Measurements from ENCODE around the gene DICER1.
"Not testable (repeated sequence)": the region's sequence is repeated elsewhere in the genome, so short reads cannot be mapped to it uniquely, and the experiment has no call there.

The DICER1 gene

DNA sequence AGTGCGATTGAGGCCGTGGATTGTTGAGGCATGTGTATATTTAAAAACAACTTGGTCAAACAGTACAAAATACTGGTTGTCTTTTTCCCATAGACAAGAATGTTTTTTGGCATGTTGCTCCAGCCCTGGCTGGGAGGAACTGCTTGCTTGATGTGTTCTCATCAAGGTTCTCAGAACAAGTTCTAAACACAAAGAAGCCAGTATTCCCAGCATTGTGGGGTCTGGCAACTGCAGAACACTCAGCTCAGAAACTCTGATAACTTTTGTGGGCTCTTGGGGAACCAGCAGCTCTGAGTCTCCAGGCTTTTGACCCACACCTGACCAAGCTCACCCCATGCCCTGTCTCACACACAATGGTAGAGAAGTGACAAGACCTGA, 27.1 kb upstream of the DICER1 start:
- DNase-seq (ENCODE audit: low spot score): no peak

DNA sequence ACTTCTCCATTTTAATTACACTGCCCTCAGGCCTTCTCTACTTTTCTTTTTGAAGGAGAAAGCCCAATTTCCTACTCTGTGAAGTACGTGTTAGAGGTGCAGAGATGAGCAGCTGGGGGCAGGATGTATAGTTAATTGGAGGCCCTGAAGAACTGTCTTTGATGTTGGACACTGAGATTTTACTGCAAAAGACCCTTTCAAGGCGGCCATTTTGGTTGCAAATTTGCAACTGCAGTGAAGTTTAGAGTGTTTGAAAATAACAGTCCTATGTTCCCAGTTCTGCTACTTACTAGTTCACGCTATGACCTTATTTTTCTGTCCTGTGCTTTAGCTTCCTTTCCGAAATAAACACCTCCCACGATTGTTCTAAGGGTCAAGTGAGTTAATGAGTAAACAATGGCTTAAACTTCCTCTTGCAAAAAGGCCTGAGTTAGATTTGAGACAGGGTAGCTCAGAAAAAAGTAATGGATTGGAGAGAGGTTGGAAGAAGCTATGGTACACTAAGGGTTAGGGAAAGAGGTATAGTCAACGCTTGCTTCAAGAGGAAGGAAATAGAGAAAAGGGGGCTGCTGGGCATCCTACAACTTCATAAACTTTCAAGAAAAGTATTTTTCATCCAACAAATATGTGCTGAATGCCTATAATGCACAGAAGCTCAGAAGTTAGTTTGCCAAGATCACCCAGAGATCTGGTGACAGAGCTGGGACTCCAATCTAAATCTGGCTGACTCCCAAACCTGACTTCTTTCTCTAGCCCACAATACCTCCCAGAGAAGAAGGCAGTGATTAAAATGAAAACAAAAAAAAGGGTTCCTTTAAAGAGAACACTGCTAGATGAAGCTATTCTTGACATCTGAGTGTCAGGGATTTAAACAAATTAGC, 26.4 kb upstream of the DICER1 start:
- DNase-seq (ENCODE audit: low spot score): no peak

DNA sequence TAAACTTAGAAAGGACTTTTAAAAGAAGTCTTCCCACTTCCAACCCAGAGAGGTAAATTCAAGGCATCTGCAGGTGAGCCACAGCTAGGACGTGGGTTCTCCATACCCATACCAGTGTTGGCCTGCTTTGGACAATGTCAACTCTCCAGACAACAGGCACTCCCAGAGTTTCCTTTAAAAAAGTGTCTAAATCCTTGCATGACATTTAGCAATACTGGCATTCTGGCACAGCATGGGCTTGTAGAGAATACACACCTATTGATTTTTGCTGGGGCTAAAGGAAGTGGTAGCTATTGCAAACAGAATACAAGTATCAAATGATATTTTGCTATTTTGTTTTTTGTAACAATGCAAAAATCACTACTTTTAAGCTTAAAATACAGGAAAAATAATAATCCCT, 25.8 kb upstream of the DICER1 start:
- DNase-seq (ENCODE audit: low spot score): no peak

DNA sequence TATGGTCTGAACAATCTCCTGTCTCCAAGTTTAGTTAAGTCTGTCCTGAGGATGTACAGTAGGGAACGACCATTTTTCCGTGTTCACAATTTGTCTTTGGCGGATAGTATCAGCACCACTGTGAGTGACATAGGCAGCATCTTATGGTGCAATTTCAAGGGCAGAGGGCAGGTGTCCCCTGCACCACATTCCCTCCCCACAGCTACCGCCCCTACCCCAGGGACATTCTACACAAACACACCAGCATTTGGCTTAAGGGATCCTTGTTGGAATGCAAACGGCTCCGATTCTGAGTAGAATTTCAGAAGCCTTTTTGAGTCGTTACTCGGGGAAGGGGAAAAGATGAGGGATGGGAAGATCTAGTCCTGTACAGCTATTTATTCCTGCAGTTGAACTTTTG, 25.1 kb upstream of the DICER1 start:
- no peak for DNase-seq (ENCODE audit: low spot score)

DNA sequence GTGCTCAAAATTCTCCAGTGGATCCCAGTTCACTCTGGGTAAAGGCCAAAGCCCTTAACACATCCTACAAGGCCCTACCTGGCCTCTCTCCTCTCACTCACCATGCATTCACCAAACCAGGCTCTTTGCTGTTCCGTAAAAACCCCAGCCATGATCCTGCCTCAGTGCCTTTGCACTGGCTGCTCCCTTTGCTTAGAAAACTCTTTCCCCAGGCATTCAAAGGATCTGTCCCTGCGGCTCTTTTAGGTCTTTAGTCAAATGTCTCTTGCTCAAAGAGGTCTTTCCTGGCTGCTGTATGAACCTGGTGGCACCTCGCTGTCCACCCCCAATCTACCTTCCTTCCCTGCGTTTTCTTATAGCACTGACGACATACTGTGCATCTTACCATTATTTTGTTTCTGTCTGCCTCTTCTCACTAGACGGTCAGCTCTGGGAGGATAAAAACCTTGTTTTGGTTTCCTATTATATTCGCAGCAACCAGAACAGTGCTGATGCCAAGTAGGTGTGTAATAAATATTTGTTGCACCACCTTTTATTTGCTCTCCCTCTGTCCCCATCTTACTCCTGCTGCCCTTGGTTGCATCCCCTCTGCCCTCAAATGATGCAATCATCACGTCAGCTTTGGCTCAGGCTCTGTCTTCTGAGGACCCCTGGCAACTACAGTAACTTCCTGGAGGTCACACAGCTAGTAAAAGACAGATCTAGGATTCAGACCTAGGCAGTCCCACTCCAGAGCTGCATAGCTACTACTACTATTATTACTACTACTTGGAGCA, 23.8 kb upstream of the DICER1 start:
- DNase-seq (ENCODE audit: low spot score): no peak

DNA sequence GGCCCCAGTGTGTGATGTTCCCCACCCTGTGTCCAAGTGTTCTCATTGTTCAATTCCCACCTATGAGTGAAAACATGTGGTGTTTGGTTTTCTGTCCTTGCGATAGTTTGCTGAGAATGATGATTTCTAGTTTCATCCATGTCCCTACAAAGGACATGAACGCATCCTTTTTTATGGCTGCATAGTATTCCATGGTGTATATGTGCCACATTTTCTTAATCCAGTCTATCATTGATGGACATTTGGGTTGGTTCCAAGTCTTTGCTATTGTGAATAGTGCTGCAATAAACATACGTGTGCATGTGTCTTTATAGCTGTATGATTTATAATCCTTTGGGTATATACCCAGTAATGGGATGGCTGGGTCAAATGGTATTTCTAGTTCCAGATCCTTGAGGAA, 18.3 kb upstream of the DICER1 start:
- DNase-seq (ENCODE audit: low spot score): not testable (repeated sequence)

DNA sequence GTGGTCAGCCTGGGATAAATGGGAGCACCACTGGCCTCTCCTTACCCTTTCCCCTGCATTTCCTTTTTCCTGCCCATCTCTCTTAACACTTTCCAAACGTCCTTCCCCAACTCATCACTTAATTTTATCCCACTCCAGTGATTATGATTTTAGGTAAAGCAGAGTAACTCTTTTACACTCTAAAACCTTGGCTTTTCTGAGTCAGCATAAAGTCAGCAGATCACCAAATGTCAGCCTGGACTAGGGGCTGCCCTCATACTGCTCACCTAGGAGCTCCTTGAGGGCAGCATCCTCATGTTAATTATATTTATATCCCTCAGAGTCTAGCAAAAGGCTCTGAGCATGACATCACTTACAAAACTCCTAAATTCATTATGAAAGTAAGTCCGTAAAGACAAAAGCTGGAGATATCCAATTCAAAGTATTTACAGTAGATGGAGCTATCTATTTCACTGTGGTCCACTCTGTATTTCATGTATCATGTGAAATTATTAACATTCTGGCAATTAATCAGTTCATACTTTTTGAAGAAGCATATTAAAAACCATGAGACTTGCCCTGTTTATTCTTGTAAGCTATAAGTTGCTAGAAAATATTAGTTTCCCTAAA, 17.0 kb upstream of the DICER1 start:
- no peak for DNase-seq (ENCODE audit: low spot score)

DNA sequence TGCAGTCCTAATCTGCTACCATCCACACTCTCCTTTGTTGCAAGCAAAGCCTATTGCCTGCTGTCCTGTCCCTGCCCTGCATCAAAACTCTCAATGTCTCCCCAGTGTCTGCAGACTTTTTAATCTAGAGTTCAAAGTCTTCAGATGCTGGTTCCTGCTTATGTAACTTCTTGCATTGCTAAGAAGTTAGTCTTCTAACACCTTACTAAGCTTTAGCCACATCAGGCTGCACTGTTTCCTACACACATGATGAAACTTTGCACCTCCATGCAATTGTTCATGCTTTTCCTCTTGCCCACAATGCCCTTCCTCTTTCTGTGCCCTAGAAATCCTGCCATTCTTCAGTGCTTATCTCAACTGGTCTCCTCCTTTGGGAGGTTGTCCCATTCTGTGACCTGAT, 16.2 kb upstream of the DICER1 start:
- no peak for DNase-seq (ENCODE audit: low spot score)

DNA sequence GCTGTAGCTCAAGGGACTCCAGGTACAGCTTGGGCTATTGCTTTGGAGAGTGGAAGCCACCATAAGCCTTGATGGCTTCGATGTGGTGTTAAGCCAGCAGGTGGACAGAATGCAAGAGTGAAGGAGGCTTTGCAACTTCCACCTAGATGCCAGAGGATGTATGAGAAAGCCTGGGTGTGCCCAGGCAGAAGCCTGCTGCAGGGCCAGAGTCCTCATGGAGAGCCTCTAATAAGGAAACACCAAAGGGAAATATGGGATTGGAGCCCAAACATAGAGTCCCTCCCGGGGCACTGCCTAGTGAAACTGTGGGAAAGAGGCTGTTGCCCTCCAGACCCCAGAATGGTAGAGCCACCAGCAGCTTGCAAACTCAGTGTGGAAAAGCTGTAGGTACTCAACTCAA, 9.8 kb upstream of the DICER1 start:
- DNase-seq (ENCODE audit: low spot score): no peak

DNA sequence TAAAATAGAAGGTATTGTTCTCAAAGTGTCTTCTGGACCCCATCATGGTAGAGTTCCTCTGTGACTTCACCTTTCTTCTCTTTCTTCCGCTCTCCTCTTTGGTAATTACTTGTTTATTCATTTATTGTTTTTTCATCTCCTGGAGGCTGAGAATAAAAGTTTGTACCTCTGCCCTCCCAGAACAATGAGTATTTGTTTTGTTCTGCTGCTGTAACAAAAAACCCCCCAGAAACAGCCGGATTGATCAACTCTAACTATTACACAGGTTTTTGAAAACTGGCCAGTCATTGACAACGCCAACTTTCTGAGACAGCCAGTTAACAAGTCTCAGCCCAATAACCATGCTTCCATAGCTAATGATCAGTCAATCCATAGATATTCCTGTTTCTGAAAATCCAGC, 8.2 kb upstream of the DICER1 start:
- no peak for DNase-seq (ENCODE audit: low spot score)

DNA sequence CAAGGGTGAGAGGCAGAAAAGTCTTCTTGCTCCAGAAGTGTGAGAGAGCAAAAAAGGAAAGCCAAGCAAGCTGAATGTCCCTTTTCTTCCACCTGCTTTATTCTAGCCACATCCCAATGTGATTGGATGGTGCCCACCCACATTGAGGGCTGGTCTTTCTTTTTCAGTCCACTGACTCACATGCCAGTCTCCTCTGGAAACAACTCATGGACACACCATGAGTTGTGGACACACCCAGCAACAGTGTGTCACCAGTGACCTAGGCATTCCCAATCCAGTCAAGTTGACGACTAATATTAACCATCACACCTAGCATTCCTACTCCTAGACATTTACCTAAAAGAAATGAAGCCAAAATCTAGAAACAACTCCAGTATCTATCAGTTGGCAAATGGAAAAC, 7.2 kb upstream of the DICER1 start:
- DNase-seq (ENCODE audit: low spot score): no peak

DNA sequence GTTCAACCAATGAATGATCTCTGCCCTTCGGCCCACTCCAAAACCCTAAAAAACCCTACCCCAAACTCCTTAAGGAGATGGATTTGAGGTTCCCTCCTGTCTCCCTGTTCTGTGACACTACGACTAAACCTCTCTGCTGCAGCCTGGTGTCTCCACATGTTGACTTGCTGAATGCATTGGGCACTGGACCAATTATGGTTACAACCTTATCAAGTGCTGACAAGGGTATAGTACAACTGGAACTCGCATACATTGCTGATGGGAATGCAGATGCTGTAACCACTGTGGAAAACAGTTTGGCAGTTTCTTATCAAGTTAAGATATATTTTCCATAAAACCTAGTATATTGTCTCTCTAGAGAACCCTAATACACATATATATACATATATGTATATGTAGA, 6.3 kb upstream of the DICER1 start:
- DNase-seq (ENCODE audit: low spot score): no peak

DNA sequence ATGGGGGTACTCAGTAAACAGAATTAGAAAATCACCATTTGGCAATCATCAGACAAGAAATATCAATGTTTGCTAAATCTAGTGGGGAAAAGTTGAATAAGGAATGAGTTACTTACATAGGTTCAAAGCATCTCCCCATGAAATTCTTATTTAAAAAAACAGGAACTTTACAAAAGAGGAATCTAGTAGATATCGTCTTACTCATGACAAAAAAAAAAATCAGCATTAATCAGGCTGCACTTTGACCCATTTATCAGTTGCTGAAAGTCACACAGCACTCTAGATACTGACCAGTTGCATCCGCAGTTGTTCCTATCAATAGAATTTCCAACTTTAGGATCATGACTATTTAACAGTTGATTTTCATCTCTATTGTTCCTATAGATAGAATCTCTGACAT, 5.8 kb upstream of the DICER1 start:
- DNase-seq (ENCODE audit: low spot score): no peak

DNA sequence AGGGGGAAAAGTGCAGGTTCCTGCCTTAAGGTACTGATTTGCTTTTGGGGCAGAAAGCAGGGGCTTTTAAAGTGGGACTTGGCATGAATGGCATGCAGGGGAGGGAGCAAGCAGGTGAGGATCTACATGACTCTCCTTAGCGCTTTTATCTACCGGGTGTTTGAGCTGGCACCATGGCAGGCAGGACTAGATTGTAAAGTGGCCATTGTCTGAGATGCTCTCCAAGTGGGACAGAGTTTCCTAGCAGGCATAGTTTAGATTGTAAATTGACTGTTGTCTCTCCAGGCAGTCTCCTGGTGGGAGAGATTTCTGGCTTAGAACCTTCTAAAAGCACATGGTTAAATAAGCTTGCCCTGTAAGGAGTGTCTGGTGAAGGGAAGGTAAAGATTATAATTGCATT, 5.3 kb upstream of the DICER1 start:
- DNase-seq (ENCODE audit: low spot score): no peak

DNA sequence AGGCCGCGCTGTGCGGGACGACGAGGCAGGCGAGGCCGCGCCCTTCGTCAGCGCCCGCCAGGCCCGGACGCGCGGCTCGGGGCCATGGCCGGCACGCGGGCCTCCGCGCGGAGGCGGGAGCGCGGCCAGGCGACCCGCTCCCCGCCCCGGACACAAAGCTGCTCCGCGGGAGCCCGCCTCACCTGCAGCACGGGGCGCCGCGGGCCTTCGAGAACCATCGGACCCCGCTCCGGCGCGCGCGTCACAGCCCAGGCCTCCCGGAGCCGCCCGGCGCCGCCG, 342 bp downstream of the DICER1 start:
- no peak for DNase-seq (ENCODE audit: low spot score)

DNA sequence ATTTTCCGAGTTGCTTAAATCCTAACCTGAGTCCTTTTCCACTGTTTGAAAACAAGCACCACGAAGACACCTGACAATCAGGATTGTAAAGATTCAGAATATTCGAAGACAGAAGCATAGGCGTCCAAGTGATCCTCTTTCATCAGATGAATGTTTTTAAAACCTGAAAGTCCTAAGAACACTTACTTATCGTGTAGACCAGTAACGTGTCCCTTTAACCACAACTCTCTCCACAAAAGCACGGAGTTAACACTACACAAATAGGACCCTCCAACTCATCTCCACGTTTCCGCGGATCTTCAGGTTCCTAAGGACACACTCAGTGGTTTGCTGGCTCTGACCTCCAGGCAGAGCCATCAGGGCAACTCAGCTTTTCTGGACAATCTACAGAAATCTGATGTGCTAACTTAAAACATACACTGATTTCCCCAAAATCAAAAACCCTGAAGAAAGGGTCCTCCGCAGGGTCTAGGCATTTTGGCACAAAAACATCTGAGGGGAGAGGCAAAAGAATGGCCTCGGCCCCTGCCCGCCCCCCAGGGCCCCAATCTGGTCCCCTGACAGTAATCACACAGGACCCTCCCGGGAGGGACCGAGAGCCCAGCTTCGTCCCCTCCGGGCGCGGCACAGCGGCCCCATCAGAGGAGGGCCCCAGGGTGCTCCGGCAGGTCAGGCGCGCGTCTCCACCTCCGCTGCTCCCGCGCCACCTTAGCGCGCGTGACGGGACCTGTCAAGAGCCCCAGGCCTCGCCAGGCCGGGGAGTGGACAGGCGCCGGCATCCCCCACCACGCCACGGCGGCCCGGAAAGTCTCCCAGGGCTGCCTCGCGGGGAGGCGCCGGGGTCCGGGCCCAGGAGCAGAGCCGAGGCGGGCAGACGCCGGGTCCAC, 925 bp downstream of the DICER1 start:
- DNase-seq (ENCODE audit: low spot score): peak; percentile 47

DNA sequence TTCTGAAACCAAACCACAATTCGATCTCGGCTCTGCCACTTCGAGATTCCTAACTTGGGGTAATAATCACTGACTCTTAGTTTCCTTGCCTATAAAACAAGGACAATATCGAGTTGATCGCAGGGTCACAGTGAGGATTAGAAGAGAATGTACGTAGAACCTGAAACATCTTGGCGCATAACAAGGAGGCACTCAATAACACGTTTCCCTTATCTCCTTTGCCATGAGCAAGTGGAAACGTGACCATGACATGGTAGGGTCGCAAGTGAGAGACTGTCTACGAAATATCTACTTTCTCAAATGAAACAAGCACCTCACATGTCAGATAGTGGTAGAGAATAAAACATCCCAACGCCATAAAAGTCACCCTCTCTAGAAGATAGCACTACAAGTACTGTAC, 2.3 kb downstream of the DICER1 start:
- DNase-seq (ENCODE audit: low spot score): no peak

DNA sequence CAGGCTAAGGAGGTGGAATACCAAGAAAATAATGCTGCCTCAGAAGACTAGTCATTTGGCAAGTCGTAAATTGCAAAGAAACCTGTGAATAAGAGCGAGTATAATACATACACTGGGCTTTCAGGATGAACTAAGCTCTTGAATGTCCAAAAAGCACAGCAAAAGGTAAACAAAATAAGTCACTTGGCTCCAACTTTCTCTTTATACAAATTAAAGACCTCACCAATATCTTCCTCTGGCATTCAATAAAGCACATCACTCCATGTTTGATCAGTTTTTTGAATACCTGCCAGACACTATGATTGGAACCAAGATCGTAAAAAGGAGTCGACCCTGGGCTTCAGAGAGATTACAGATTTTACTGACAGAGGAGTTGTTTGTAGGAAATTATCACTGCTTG, 3.5 kb downstream of the DICER1 start:
- no peak for DNase-seq (ENCODE audit: low spot score)

DNA sequence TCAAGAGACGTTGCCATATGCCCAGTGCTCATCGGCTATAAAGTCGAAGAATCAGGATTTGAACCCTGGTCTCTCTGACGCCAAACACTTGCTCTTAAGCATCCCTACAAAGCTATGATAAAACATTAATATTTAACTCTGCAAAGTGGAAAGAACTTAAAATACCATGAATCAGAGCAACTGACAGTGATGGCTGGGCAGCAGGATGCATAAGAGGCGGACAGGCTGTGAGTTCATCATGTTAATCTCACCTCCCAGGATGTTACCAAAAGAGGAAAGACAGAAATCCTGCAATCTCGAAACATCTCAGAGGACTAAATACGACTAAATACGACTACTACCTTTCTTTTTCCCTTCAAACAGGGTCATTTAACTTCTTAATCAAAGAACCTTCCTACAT, 5.8 kb downstream of the DICER1 start:
- DNase-seq (ENCODE audit: low spot score): no peak

DNA sequence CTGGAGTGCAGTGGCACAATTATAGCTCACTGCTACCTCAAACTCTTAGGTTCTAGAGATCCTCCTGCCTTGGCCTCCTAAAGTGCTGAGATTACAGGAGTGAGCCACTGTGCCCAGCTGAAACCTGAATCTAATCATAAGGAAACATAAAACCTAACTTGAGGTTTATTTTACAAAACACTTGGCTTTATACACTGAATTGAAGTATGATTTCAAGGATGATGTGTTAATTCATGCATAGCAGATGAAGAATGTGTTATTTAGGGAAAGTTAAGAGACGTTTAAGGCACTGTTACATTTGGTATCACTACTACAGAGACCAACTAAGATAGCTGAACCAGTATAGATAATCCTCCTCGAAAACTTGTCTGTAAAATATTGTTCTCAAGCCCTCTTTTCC, 6.4 kb downstream of the DICER1 start:
- no peak for DNase-seq (ENCODE audit: low spot score)

DNA sequence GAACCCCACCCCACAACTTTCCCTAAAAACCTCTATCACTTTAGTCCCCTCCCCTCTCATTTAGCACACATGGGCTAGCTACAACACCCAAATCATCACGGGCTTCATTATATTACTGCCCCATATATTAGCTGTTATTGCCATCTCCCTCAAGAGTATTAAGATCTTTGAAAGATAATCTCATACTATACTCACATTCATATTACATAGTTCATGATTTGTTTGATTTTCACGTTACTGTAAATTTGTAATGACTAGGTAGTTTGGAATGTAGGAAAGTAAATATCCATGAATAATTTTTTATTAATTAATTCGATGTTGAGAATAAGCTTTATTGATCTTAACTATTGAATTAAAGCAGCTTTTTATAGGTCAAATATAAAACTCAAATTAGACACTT, 7.9 kb downstream of the DICER1 start:
- DNase-seq (ENCODE audit: low spot score): no peak

DNA sequence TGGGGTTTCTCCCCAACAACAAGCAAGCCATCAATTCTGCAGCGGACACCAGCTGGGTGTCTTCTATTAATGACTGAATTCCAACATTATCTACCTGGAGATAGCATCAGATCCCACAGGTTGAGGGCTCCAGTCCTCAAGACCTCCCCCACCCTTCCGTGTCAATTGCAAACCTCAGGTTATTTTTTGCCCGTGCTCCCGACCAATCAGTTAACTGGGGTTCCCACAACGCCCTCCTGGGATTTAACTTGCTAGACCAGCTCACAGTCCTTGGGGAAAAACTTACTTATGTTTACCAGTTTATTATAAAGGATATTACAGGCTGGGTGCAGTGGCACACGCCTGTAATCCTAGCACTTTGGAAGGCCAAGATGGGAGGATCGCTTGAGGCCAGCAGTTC, 9.7 kb downstream of the DICER1 start:
- DNase-seq (ENCODE audit: low spot score): no peak

Data from SW480 (cell line).